ENCODE measurements around the gene SNRNP48.

DNA sequence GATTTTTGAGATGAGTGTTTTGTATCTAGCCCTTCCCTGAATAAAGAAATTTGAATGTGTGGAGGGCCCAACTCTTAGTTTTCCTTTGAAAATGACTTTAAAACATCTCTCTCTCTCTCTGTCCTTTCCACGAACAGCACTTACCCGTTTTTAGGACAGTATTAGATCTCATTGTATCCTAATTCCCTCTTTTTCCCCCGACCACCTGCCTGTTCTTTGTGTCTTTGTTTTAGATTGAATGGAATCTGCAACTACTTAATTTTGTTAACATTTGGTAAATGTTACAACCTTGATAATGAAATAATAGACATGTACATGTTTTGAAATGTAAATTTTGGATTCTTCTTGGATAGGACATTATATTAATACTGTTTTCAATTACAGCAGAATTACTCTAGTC, 45.4 kb upstream of the SNRNP48 start:
- no peak for TF ChIP-seq POLR2A (IDR thresholded peaks at IDR 0.05)
- TF ChIP-seq, protein P1, sequence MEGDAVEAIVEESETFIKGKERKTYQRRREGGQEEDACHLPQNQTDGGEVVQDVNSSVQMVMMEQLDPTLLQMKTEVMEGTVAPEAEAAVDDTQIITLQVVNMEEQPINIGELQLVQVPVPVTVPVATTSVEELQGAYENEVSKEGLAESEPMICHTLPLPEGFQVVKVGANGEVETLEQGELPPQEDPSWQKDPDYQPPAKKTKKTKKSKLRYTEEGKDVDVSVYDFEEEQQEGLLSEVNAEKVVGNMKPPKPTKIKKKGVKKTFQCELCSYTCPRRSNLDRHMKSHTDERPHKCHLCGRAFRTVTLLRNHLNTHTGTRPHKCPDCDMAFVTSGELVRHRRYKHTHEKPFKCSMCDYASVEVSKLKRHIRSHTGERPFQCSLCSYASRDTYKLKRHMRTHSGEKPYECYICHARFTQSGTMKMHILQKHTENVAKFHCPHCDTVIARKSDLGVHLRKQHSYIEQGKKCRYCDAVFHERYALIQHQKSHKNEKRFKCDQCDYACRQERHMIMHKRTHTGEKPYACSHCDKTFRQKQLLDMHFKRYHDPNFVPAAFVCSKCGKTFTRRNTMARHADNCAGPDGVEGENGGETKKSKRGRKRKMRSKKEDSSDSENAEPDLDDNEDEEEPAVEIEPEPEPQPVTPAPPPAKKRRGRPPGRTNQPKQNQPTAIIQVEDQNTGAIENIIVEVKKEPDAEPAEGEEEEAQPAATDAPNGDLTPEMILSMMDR (IDR thresholded peaks at IDR 0.05 in 4 of 5, conservative IDR thresholded peaks at IDR 0.05 in 1 of 5), result no peak

Measured in gastrocnemius medialis (tissue), 4 donors.